ENCODE data around the gene TMEM222. TPM values are rescaled to one million over a fixed set of nuclear protein-coding genes. Genes with fewer than 3 reads are reported as not detected.

TMEM222 gene
- total RNA-seq, 1 experiment from 2014 or later: 38.2 TPM

DNA sequence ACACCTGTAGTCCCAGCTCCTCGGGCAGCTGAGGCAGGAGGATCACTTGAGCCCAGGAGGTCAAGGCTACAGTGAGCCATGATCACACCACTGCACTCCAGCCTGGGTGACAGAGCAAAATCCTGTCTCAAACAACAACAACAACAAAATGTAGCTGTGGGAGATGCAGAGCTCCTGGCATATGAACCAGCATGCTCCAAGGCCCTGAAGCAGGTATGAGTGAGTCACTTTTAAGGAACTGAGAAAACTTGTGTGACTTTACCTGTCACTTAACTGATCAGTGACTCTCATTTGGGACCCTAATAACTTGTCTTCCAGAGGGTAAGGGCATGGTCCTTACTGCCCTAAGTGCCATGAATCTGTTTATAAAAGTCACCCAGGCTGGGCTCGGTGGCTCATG, 19.4 kb upstream of the TMEM222 start:
- in situ Hi-C loops (cut with HindIII; ENCODE audit: low sequenced_read_pairs): no loop called here
- DNase-seq (ENCODE audit: low spot score): no peak

DNA sequence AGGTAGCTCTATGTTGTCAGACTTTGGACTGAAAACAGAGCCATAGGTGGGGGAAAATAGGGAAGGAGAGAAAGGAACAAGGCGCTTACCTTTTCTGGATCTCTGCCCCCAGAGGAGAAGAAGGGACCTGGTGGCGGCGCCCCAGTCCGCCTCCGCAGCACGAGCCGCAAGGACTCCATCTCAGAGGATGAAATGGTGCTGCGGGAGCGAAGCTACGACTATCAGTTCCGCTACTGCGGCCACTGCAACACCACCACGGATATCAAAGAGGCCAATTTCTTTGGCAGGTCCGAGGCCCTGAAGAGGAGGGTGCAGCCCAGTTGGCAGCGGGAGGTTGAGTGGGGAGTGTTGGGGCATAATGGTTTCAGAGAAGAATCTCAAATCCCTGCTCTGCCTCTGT, 18.5 kb upstream of the TMEM222 start:
- DNase-seq (ENCODE audit: low spot score): no peak
- in situ Hi-C loops (cut with HindIII; ENCODE audit: low sequenced_read_pairs): no loop called here

DNA sequence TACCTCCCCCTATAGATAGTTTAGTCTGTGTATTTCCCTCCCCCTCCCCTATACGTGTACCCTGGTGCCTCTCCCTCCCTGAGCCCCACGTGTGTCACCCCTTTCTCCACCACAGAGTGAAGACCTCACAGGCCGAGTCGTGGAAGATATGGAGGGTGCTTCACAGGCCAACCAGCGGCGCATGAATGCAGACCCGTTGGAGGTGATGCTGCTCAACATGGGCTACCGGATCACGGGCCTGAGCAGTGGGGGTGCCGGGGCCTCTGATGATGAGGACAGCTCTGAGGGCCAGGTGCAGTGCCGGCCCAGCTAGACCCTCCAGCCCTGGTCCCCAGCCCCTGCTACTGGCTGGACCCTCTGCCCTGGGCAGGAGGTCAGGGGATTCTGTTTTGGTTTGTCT, 15.9 kb upstream of the TMEM222 start:
- in situ Hi-C loops (cut with HindIII; ENCODE audit: low sequenced_read_pairs): no loop called here
- DNase-seq (ENCODE audit: low spot score): no peak

DNA sequence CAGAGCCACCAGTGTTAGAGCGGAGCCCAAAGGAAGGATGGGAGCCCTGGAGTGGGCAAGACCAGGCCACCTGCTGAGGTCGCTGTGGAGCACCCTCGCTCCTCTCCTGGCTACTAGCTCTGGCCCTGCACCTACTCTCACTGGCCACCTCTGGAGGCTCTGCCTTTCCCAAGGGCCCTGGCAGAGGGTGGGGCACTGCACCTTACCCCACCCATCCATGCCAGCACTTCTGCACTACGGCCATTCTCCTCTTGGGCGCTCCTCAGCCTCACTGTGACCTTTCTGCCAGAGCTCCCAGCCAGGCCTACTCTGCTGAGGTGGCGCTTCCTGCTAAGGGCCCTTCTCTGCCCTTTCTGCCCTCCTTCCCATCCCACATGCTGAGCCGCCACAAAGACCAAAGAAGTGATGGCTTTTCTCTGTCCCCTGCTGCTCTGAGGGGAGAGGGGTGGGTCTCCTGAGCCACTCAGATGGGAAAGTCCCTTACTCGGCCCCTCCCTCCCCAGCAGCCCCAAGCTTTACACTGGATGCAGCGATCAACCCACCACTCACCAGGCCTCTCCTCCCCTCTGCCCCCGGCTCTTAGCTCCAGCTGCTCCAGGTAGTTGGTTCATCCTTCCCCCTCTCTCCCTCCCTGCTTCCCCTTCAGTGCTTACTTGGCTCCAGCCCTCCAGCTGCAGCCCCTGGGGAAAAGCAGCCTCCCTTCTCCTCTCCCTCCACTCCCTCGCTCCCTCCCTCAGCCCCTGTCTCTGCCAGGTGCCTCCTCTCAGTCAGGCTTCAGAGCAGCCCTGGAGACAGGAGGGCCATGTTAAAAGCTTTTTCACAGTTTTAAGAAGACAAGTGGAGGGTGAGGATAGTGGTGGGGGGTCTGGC, 14.8 kb upstream of the TMEM222 start:
- no peak for DNase-seq (ENCODE audit: low spot score)
- in situ Hi-C loops (cut with HindIII; ENCODE audit: low sequenced_read_pairs): no loop called here

DNA sequence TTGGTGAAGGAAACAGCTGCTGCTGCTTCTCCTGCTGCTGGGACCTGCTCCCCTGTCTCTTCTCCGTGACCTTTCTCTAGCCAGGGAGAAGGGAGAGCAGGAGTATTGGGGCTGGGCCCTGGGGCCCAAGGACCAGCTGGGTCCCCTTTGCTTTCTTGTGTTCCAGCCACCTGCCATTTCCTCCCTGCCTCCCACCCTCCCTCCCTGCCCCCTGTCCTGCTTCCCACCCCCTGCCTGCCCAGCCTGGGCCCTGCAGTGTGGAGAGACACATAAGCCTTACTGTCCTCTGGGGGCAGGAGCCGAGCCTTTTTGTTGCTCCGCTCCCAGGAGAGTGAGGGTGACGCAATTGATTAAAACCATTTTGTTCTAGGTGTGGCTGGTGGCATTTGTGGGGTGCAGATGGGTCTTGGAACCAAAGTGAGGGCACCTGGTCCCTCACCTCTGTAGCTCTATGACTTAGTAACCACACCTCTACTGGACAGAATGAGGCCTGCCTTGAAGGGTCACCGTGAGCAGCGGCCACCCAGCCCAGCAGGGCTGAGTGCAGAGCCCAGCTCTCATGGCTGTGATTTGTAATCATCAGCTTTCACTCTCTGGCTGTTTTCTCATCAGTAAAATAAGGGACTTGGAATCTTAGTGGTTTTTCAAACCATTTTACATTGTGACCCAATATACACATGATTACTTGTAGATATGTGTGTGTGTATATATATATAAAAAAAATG, 13.9 kb upstream of the TMEM222 start:
- no peak for DNase-seq (ENCODE audit: low spot score)
- in situ Hi-C loops (cut with HindIII; ENCODE audit: low sequenced_read_pairs): no loop called here

DNA sequence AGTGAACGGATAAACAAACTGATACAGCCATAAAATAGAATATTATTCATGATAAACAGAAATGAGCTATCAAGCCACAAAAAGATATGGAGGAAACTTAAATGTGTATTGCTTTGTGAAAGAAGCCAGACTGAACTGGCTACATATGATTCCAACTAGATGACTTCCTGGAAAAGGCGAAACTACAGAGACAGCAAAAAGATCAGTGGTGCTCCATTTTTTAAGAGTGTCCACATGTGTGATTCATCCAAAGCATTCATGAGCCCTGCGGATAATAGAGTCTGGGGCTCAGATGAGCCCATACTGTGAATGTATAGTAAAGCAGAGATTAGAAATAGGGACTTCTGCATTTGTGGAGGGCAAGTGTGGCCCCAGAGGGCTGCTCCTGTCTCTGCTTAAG, 7.8 kb upstream of the TMEM222 start:
- in situ Hi-C loops (cut with HindIII; ENCODE audit: low sequenced_read_pairs): no loop called here
- DNase-seq (ENCODE audit: low spot score): no peak

DNA sequence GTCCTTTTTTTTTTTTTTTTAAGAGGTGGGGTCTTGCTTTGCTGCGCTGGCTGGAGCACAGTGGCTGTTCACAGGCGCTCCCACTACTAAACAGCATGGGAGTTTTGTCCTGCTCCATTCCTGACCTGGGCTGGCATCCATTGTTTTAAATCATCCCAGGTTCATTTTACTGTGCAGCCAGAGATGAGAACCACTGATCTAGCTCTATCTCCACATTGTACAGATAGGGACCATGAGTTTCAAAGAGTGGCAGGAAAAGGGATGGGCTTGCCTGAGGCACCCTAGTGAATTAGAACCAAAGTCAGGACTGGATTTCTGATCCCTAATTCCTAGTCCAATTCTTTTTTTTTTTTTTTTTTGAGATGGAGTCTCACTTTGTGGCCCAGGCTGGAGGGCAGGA, 7.2 kb upstream of the TMEM222 start:
- DNase-seq (ENCODE audit: low spot score): no peak
- in situ Hi-C loops (cut with HindIII; ENCODE audit: low sequenced_read_pairs): no loop called here

DNA sequence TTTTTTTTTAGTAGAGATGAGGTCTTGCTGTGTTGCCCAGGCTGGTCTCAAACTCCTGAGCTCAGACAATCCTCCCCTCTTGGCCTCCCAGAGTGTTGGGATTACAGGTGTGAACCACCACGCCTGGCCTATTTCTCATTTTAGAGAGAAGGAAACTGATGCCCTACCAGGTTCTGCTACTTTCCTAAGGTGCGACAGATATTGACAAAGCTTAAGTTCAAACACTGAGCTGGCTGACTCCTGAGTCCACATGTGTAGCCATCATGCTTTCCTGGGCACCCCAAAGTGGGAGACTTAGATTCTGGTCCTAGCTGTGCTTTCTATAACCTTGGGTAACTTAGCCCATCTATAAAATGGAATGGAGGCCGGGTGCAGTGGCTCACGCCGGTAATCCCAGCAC, 5.1 kb upstream of the TMEM222 start:
- in situ Hi-C loops (cut with HindIII; ENCODE audit: low sequenced_read_pairs): no loop called here
- DNase-seq (ENCODE audit: low spot score): no peak

DNA sequence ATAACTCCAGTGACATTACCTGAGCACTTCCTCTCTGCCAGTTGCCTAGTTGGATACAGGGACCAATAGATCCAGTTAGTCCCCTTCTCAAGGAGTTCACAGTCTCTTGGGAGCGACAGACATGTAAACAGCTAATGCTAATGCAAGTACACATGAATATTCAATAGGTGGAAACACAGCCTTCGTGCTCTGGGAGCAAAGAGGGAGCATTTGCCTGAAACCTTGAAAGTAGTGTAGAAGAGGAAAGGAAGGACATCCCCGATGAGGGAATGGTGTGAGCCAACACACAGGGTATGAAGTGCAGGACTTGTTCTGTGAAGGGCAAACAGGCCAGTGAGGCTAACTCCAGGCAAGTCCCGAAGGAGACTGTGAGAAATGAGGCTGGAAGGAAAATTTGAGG, 3.8 kb upstream of the TMEM222 start:
- no peak for DNase-seq (ENCODE audit: low spot score)
- in situ Hi-C loops (cut with HindIII; ENCODE audit: low sequenced_read_pairs): no loop called here

DNA sequence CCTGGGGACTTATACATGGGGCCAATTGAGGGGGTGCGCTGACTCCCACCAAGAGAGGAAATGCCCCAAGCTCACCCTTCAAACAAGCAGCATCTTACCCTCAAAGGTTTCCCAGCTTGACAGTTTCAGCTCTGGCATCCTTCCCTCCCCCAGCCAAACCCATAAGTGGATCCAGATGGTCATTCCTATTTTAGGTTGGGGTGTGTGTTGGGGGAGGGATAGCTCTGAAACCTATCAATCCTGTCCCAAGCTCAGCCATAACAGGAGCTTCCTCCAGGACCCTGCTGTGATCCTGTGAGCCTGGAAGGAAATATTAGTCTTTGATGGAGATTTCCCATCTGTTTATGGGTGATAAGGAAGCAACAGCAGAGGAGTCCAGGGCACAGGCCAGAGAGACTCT, 3.4 kb upstream of the TMEM222 start:
- in situ Hi-C loops (cut with HindIII; ENCODE audit: low sequenced_read_pairs): no loop called here
- peak; percentile 99 for DNase-seq (ENCODE audit: low spot score)

DNA sequence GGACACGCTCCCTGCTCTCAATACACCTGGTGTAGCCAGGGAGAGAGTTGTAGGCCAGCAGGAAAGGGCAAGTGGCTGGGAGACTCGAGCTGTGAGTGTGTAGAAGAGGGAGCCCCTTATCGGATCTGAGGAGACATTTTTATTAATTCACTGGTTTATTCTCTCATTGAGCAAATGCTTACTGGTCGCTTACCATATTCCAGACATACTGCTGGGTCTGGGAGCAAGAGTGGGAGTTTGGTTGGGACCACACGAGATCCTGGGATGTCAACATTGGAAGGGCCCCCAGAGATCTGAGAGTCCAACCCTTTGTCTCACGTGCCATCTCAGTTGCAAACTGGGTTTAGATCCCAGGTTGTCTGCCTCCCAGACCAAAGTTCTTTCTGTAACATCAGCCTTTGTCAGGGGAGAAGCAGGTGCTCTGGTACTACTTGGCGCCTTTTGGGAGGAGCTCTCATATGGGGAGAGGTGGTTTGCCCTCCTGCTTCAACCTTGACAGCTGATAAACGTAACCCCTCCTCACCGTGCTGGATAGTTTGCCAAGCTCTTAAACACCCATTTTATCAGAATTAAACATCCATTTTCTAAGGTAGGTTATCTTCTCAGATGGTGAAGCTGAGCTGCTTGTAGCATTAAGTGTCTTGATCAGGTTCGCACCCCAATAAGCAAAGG, 742 bp downstream of the TMEM222 start:
- DNase-seq (ENCODE audit: low spot score): no peak
- in situ Hi-C loops (cut with HindIII; ENCODE audit: low sequenced_read_pairs): no loop called here

DNA sequence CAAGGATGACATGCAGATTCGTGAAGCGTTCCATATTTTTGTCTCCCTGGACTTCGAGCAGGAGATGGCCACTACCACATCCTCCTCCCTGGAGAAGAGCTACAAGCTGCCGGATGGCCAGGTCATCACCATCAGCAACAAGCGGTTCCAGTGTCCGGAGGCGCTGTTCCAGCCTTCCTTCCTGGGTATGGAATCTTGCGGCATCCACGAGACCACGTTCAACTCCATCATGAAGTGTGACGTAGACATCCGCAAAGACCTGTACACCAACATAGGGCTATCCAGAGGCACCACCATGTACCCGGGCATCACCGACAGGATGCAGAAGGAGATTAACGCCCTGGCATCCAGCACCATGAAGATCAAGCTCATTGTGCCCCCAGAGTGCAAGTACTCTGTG, 3.3 kb downstream of the TMEM222 start:
- no peak for DNase-seq (ENCODE audit: low spot score)
- in situ Hi-C loops (cut with HindIII; ENCODE audit: low sequenced_read_pairs): no loop called here

DNA sequence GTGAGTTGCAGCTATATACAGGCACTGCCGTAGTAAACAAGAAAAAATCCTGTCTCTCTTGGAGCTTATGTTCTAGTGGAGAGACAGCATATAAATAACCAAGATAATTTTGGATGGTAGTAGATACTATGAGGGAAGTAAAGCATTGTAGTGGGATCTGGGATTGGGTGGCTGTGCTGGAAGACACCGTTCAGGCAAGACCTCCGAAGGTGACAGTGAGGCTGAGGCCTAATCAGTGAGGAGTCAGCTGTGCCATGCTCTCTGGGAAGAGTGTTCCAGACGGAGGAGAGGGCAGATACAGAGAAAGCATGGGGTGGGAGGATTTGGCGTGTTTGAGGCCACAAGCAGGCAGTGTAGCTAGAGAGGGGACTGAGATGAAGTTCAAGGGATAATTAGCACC, 6.0 kb downstream of the TMEM222 start:
- in situ Hi-C loops (cut with HindIII; ENCODE audit: low sequenced_read_pairs): no loop called here

DNA sequence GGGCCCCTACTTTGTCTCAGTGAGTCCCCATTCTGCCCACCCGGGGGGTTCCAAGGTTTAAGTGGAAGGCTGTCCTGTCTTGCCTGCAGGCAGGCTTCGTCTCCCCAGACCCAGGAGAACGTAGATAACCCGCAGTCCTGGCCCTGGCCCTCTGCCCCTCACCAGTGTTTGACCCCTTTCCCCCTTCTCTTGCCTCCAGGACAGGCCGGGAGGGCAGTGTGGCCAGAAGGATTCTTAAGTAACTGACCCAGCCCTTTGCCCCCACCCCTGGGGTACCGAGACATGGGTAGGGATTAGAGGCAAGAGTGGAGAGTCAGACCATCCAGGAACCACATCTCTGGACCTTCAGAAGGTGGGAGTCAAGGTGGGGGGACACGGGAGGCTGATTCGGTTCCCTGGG, 8.8 kb downstream of the TMEM222 start:
- DNase-seq (ENCODE audit: low spot score): no peak
- in situ Hi-C loops (cut with HindIII; ENCODE audit: low sequenced_read_pairs): no loop called here

More for the DNA sequence above, 6.0 kb downstream of the TMEM222 start:
- no peak for DNase-seq (ENCODE audit: low spot score)

DNA sequence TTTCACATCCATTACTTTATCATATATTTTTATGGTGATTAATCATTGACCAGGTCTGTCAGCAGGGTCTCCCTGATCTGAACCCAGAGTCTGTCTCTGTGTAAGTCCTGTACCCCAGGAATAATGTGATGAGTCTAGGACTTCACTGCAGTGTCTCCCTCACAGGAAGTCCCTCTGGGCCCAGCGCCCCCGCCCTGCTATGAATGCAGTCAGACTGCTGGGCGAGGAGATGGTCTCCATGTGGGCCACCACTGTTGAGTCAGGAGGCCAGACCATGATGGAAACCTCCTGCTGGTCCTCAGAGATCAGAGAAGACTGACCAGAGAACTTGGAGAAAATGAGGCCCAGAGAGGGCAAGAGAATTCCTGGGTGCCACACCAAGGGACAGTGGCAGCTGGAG, 9.5 kb downstream of the TMEM222 start:
- in situ Hi-C loops (cut with HindIII; ENCODE audit: low sequenced_read_pairs): no loop called here
- DNase-seq (ENCODE audit: low spot score): no peak

DNA sequence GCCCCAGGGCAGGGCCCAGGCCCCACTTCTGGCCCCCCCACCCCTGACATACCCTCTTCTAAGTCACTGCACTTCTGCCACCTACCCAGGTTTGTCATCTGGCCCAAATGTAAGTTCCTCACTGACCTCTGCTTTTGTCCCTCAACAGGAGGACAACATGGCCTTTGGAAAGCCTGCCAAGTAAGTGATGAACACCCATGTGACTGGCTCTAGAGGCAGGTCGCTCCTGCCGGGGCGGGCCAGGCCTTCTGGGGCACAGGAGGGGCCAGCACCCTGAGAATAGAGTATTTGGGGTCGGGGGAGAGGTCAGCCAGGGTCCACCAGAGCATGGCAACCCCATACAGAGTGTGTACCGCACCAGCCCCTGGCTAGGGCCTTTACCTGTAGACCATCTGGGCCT, 10.0 kb downstream of the TMEM222 start:
- DNase-seq (ENCODE audit: low spot score): peak; percentile 50
- in situ Hi-C loops (cut with HindIII; ENCODE audit: low sequenced_read_pairs): no loop called here

DNA sequence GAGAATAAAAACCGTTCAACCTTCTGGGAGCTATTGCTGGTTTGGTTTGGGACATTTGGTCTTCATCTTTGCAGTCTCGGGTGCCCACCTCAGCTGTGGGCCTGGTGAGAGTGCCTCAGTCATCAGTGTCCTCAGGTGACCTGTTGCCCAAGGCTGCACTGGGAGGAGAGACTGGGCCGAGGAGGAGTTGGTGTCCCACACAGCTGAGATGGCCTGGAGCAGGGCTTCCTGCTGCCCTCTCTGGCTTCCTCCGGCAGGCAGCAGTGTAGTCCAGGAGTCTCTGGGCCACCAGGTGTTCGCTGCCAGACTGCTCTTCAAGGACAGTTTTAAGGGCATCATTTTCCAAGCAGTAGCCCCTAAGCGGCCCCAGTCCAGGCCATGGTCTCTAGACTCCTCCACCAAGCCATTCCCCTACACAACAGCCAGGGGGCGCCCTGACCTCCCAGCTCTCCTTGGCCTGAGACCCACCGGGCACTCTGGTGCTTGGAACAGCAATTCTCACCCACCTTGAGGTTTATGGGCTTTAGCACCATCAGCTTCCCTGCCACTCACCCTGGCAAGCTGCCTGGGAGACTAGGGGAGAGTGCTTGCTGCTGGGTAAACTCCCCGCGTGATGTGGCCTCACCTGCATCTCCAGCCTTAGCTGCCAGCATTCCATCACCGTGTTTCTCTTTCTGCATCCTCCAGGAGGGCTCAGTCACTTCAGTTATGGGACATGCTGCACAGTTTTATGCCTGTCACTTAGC, 10.7 kb downstream of the TMEM222 start:
- in situ Hi-C loops (cut with HindIII; ENCODE audit: low sequenced_read_pairs): no loop called here
- DNase-seq (ENCODE audit: low spot score): peak; percentile 66

DNA sequence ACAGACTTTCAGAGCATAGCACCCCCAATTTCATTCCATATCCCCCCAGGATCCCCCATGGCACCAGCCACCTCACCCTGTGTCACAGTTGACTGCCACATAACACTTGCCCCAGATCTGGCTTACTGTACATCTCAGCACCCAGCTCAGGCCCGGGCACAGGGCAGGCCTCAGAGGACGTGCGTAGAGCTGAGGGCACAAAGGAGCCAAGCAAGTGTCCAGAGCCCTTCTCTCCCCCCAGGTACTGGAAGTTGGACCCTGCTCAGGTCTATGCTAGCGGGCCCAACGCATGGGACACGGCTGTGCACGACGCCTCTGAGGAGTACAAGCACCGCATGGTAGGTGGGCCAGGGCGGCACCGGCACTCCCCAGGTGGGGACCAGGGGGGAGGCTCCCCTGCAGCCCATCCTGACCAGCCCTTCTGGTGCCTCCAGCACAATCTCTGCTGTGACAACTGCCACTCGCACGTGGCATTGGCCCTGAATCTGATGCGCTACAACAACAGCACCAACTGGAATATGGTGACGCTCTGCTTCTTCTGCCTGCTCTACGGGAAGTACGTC, 11.8 kb downstream of the TMEM222 start:
- in situ Hi-C loops (cut with HindIII; ENCODE audit: low sequenced_read_pairs): no loop called here
- DNase-seq (ENCODE audit: low spot score): no peak
